ENCODE measurements around the gene CEP78.

Gene CEP78

GRCh38 chr9:78291240-78291925 is 55.5 kb downstream of the CEP78 start:
- DNase-seq: no peak

GRCh38 chr9:78292026-78292425 is 56.2 kb downstream of the CEP78 start:
- no peak for DNase-seq

GRCh38 chr9:78292716-78293497 is 57.0 kb downstream of the CEP78 start:
- DNase-seq: no peak

DNA sequence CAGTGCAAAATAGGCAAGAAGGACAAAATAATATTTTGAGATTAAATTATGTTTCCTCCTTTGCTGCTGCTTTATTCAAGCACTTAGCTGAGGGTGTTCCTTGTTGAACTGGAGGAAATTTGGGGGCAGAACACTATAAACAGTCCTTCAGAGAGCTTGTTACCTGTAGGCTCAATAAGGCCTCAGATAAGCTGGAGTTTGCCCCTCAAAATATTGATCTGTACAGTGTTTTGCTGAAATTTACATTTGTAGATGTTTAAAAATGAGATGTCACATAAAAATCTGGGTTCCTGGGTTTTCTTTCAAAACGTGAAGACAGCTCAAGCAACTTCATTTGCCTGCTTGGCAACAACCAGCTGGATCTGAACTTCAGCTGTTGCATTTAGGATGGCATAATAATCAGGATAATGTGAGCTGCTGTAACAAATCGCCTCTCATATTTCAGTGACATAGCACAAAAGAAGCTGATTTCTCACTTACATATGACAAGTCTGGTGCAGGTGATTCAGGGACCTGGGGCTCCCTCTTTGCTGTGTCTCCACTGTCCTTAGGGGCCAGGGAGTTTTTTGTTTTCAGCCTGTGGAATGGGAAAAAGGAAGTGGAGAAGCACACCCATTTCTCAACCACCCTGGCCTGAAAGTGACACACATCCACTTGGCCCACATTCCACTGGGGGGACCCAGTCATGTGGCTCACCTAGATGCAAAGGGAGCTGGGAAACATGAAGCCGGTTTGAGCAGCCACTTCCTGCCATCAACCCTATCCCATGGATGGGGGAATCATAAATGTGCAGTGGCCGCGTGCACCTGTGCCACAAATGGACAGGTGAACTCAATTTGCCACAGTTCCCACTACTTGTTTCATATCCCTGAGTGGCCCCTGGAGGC is 58.7 kb downstream of the CEP78 start:
- DNase-seq: no peak

DNA sequence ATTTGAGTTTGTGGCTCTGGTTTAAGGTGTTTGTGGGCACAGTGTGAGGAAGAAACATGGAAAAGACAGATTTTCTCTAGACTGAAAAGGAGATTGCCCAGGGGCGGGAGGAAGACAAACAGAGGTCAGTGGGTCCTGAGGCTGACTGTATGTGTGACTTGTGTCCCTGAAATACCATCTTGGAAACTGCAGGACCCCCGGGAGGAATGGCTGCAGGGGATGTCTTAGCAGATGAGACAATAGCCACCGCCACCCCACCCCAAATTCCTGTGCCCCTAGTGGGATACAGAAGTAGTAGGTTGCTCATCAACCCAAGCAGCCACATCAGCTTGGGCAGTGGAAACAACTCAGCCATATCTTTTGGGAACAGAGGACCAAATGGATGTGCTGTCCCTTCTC is 59.3 kb downstream of the CEP78 start:
- DNase-seq: no peak

GRCh38 chr9:78295731-78296130 is 59.9 kb downstream of the CEP78 start:
- DNase-seq: no peak

- DNase-seq: no peak
Measured at GRCh38 chr9:78296201-78296892, 60.5 kb downstream of the CEP78 start.

GRCh38 chr9:78296893-78297671 is 61.2 kb downstream of the CEP78 start, which contains the start of gene PSAT1:
PSAT1 (plus strand) TSS chr9:78297125; CDS start chr9:78297211, 86 bp downstream.
- DNase-seq: peak; percentile 77

- DNase-seq: no peak
Measured at GRCh38 chr9:78297672-78297961, 61.7 kb downstream of the CEP78 start.

DNA sequence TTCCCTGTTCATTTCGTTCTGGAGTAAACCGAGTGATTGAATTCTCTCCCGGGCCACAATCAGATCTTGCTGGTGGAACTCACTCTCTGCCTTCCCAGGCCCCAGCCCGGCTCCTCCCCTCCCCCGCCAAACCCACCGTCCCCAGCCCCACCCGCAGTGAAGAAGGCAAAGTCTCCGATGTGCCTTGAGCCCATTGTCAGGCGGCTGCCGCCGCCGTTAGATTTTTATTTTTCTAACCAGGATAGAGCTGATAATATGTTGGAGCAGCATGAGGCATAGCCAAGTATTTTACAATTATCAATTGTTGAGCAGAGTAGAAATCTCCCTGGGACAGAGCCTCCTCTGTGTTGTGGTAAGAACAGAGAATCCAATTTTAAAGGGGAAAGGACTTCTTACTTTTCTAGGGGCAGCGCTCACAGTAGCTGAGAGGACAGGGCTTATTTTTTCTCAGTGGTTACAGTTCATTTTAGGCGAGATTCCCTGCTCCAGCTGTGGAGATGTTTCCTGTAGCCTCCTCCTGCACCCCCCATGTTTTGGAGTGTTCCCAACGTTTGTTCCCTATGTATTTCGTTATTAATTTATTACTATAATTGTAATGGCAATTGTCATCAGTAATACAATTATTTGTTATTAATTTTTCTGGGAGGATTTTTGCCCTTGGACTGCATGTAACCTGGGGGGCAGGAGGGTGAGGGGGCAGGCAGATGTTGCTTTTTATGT is 62.3 kb downstream of the CEP78 start:
- no peak for DNase-seq

DNA sequence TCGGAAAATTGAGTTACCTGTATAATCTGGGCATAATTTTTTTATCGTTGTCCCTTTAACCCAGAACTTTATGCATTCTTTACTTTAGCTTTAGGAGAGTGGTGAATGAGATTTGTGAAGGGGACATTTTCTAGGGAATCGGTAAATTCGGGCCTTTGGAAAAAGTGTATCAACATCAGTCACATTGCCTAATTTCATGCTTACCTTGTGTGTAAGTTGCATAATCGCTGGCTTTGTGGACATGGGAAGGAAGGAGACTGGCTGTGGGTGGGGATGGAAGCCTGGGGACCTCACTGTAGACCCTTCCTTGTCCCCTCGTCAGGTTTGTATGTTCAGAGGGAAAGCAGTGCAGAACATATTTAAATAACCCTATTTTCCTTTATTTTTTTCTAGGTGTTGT is 64.3 kb downstream of the CEP78 start:
- no peak for DNase-seq

DNA sequence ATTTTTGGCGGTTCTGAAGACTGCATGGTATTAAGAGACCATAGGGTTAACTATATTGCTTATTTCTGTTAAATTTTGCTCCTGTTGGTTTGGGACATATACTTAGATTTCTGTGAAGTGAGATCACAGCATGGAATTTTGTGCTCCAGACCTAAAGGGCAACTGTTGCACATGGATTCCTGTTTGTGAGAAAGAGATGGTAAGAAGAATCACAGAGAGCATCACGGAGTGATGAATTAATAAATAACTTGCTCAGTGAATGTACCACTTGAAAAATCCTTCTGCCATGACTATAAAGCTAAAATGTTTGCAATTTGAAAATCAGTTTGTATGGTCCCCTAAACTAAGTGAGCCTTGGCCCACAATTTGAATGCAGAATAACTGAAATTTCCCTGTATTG is 65.6 kb downstream of the CEP78 start:
- DNase-seq: no peak

DNA sequence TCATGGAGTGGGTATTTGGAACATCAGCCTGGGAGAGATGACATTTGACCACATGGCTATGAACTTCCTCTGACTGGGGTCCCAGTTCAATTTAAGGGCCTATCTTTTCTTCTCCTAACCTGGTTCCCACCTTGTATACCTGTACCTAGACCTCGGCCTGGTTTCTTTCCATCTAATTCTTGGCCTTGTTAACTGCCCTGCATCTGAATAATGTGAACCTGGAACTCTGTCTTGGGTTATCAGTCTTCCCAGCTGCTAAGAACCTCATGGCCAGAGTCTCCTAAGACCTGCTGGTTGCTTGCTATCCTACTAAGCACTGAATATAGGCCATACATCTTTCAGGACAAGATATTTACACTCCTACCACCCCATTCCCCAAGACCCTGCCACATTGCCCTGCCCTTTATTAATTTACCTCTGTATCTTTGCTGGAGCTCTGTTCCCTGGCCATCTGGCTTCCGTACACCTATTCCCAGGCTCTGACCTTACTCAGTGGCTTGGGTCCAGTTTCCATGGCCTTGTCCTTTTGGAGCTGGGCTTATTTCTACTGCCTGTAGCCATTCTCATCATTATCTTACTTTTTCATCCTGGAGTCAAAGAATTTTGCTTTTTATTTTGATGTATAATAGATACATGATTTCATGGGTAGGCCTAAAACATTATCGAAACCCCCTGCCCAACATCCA is 67.6 kb downstream of the CEP78 start:
- no peak for DNase-seq

GRCh38 chr9:78304357-78304756 is 68.5 kb downstream of the CEP78 start:
- DNase-seq: no peak

DNA sequence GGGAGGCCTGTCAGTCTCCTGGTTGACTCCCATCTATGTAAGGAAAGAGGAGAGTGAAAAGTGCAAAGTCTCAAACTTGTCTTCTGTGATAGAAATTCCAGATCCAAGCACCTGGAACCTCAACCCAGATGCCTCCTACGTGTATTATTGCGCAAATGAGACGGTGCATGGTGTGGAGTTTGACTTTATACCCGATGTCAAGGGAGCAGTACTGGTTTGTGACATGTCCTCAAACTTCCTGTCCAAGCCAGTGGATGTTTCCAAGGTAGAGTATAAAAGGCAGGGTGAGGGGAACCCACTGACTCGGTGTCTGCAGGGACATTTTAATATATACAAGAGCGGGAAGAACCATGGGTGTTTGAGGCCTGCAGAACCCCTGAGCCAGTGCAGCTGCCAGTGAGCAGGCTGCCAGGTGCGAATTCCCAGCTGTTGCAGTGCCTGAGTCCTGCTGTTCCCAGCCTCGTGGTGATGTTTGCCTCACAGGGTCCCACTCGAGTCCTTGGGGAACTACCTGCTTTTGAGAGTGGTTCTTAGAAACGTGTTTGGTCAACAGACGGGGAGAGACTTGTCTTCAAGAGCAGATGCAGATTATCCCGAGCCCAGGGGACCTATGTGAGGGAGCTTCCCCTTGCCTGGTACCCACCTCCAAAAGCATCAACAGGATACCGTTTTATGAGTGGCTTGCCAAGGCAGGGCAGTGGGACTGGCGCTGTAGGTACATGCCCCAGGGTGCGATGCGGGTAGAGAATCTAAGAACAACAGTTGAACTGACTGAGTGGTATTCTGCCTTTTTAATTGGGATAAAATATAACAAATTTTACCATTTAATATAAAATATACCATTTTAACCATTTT is 70.6 kb downstream of the CEP78 start:
- DNase-seq: no peak

- DNase-seq: no peak
Measured at GRCh38 chr9:78307360-78307759, 71.5 kb downstream of the CEP78 start.

- DNase-seq: no peak
Measured at GRCh38 chr9:78309066-78309465, 73.2 kb downstream of the CEP78 start.

DNA sequence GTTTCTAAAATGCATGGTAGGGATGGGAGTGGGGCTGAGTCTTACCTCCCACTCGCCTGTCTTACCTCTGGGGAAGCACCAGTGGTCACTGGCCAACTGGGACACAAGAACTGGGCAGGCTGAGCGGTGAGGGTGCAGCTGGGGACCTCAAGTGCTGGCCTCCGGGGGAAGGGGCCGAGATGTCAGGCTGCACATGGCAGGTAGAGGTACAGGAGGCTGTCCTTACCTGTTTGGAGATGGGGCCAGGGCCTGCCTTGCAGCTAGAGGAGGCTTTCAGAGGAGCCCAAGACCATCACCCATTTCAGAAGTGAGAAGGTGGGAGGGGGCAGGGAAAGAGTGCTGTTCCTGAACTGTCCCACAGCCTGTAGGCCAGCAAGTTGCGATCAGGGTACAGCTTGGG is 75.2 kb downstream of the CEP78 start:
- DNase-seq: no peak

- no peak for DNase-seq
Measured at GRCh38 chr9:78311886-78312524, 76.1 kb downstream of the CEP78 start.

Measured in effector CD4-positive, alpha-beta T cell (primary cell).